GM20000 (cell line): ENCODE data around the gene SMYD3.

Experiments used
- DNase-seq: peaks from one replicate; pipeline ENCODE4 v3.0.0; 2012; ENCODE audit warnings: low spot score
- TF ChIP-seq, protein P1 (sequence below): IDR thresholded peaks from 2 replicates; pipeline ENCODE4 v1.5.1; 2012; ENCODE audit warnings: mild to moderate bottlenecking, control low read depth; ENCODE audit errors: extremely low read depth, missing control alignments

SMYD3 gene

GRCh38 chr1:246063013-246063616 lies 444.0 kb downstream of the SMYD3 start:
- TF ChIP-seq, protein P1, sequence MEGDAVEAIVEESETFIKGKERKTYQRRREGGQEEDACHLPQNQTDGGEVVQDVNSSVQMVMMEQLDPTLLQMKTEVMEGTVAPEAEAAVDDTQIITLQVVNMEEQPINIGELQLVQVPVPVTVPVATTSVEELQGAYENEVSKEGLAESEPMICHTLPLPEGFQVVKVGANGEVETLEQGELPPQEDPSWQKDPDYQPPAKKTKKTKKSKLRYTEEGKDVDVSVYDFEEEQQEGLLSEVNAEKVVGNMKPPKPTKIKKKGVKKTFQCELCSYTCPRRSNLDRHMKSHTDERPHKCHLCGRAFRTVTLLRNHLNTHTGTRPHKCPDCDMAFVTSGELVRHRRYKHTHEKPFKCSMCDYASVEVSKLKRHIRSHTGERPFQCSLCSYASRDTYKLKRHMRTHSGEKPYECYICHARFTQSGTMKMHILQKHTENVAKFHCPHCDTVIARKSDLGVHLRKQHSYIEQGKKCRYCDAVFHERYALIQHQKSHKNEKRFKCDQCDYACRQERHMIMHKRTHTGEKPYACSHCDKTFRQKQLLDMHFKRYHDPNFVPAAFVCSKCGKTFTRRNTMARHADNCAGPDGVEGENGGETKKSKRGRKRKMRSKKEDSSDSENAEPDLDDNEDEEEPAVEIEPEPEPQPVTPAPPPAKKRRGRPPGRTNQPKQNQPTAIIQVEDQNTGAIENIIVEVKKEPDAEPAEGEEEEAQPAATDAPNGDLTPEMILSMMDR = no peak
- no peak for DNase-seq

GRCh38 chr1:246058466-246058865 lies 448.6 kb downstream of the SMYD3 start:
- DNase-seq = no peak
- TF ChIP-seq, protein P1 = no peak

GRCh38 chr1:246052603-246053002 lies 454.5 kb downstream of the SMYD3 start:
- DNase-seq = no peak

DNA sequence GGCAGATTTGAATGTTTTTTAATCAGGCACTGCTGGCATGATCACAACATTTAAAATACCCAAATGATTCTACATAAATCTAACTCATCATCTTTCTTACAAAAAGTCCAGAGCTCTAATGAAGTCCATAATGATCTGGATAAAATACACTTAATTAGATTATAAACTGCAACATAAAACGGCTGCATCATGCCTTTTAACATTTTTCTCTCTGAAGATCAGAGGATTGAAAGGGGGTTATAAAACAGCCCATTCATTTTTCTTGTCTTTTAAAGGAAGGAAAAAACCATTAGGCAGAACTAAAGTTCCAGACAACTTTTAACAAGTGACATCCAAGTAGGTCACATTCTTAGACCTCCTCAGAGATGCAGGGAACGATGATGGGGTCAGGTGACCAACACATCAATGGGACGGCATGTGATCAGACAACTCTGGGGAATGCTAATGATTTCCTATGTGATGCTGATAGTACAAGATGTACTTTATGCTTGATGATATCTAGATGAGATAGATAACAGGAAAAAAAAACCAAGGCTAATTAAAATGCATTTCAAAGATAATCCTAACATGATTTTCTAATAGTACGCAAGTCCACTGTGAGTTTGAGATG lies 455.1 kb downstream of the SMYD3 start:
- TF ChIP-seq, protein P1 = no peak
- no peak for DNase-seq

More at GRCh38 chr1:246052603-246053002, 454.5 kb downstream of the SMYD3 start:
- TF ChIP-seq, protein P1 = no peak

GRCh38 chr1:246048693-246049092 lies 458.4 kb downstream of the SMYD3 start:
- TF ChIP-seq, protein P1 = no peak
- DNase-seq = no peak

DNA sequence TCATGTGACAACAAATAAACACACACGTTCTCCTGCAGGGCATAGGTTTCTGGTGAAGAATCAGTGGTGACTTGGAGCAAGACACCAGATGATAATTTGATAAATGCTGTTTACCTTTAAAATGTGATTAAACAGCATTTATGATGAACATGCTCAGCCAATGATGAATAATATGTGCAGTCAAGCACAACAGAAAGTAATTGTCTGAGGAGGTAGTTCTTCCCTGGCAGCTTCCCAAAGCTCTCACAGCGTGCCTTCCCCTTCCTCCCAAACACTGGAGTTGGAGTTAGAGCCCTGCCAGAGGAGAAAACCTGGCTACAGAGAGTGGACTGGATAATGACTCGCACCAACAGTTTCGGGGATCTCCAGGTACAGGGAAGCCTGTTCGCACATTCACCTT lies 463.5 kb downstream of the SMYD3 start:
- TF ChIP-seq, protein P1 = no peak
- no peak for DNase-seq

- TF ChIP-seq, protein P1 = no peak
- no peak for DNase-seq
Observed at GRCh38 chr1:246041360-246041759, 465.7 kb downstream of the SMYD3 start.
